GM12892 (cell line): ENCODE data around the gene ZNF354B.

Experiments
- POLR2AphosphoS5 ChIP-seq: IDR thresholded peaks from 2 replicates; pipeline ENCODE4 v1.6.1; 2011; ENCODE audit warnings: low read depth, low read length, control low read depth
- TAF1 ChIP-seq: IDR thresholded peaks from 2 replicates; pipeline ENCODE4 v1.6.1; 2011; ENCODE audit warnings: low read depth, mild to moderate bottlenecking, control low read depth, low read length, borderline replicate concordance

GRCh38 chr5:178895615-178896571, 36.1 kb downstream of the ZNF354B start, which contains the start of gene ZFP2:
- TF ChIP-seq POLR2AphosphoS5 (no peak), TAF1 (no peak)
